ENCODE data around the gene LST1.

DNA sequence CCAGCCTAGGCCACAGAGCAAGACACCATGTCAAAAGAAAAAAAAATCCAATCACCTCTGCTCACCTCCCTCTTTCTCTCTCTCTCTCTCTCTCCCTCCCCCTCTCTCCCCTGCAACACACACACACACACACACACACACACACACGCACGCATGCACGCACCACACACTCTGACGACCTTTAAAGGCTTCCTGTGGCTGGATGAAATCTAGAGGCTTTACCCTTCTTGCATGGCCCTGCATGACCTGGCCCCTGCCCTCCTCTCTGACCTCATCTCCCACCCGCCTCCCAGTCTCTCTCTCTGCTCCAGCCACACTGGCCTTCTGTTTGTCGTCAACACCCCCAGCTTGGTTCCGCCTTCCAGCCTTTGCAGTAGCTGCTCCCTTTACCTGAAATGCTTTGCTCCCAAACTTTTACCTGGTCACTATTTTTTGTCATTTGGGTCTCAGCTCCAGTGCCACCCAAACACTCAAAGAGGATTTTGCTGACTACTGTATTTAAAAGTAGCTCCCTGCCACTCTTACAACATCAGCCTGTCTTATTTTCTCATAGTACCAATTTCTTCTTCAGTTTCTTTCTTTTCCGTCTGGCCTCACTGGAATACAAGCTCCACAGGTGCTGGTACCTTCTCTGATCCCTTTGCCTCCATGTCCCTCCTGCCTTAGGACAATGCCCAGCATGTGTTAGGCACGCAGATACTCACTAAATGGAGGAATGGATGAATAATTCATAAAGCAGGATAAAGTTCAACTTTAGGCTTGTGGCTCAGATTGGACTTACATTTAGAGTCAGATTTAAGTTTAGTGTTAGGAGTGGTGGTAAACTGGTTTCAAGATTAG lies 18.3 kb upstream of the LST1 start:
- TF ChIP-seq, protein P1, sequence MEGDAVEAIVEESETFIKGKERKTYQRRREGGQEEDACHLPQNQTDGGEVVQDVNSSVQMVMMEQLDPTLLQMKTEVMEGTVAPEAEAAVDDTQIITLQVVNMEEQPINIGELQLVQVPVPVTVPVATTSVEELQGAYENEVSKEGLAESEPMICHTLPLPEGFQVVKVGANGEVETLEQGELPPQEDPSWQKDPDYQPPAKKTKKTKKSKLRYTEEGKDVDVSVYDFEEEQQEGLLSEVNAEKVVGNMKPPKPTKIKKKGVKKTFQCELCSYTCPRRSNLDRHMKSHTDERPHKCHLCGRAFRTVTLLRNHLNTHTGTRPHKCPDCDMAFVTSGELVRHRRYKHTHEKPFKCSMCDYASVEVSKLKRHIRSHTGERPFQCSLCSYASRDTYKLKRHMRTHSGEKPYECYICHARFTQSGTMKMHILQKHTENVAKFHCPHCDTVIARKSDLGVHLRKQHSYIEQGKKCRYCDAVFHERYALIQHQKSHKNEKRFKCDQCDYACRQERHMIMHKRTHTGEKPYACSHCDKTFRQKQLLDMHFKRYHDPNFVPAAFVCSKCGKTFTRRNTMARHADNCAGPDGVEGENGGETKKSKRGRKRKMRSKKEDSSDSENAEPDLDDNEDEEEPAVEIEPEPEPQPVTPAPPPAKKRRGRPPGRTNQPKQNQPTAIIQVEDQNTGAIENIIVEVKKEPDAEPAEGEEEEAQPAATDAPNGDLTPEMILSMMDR (conservative IDR thresholded peaks at IDR 0.05; ENCODE audit: low read length): no peak
- no peak for TF ChIP-seq EZH2phosphoT487 (IDR thresholded peaks at IDR 0.05; ENCODE audit: borderline replicate concordance)

Measured in Loucy (cell line).